CD4-positive, alpha-beta T cell treated with Interferon alpha-2 for 1 hour (primary cell): ENCODE results near the gene SYT7.

Experiments
- DNase-seq, 2 donors: peaks; one replicate each; pipeline ENCODE4 v3.0.0-alpha.2; 2020 to 2022

SYT7 gene

GRCh38 chr11:61553373-61554171 is 27.3 kb downstream of the SYT7 start:
- DNase-seq: no peak

- DNase-seq: no peak
Observed at GRCh38 chr11:61552108-61552635, 28.7 kb downstream of the SYT7 start.

- DNase-seq: no peak
Observed at GRCh38 chr11:61551634-61552033, 29.2 kb downstream of the SYT7 start.

GRCh38 chr11:61550665-61551227 is 30.1 kb downstream of the SYT7 start:
- DNase-seq: no peak

GRCh38 chr11:61549662-61550568 is 31.0 kb downstream of the SYT7 start:
- DNase-seq: no peak

- DNase-seq: no peak
Observed at GRCh38 chr11:61549177-61549576, 31.7 kb downstream of the SYT7 start.

- no peak for DNase-seq
Observed at GRCh38 chr11:61547246-61547645, 33.6 kb downstream of the SYT7 start.

- no peak for DNase-seq
Observed at GRCh38 chr11:61546663-61547062, 34.2 kb downstream of the SYT7 start.

GRCh38 chr11:61545921-61546320 is 35.0 kb downstream of the SYT7 start:
- no peak for DNase-seq

- no peak for DNase-seq
Observed at GRCh38 chr11:61545341-61545740, 35.5 kb downstream of the SYT7 start.

GRCh38 chr11:61544466-61544865 is 36.4 kb downstream of the SYT7 start:
- no peak for DNase-seq

- DNase-seq: no peak
Observed at GRCh38 chr11:61543606-61544306, 37.1 kb downstream of the SYT7 start.

- DNase-seq: no peak
Observed at GRCh38 chr11:61542705-61543104, 38.2 kb downstream of the SYT7 start.

- DNase-seq: no peak
Observed at GRCh38 chr11:61542024-61542461, 38.8 kb downstream of the SYT7 start.

- DNase-seq: no peak
Observed at GRCh38 chr11:61541598-61541997, 39.3 kb downstream of the SYT7 start.

GRCh38 chr11:61540528-61540927 is 40.3 kb downstream of the SYT7 start:
- no peak for DNase-seq

GRCh38 chr11:61539831-61540357 is 41.0 kb downstream of the SYT7 start:
- DNase-seq: no peak

- no peak for DNase-seq
Observed at GRCh38 chr11:61539006-61539405, 41.9 kb downstream of the SYT7 start.

- no peak for DNase-seq
Observed at GRCh38 chr11:61538636-61538961, 42.3 kb downstream of the SYT7 start.

GRCh38 chr11:61537326-61537725 is 43.5 kb downstream of the SYT7 start:
- DNase-seq: no peak

GRCh38 chr11:61536676-61537270 is 44.1 kb downstream of the SYT7 start:
- DNase-seq: no peak
